ENCODE data around the gene FICD. TPM values are rescaled to one million over a fixed set of nuclear protein-coding genes. Genes with fewer than 3 reads are reported as not detected.
"Not testable (repeated sequence)": the region's sequence is repeated elsewhere in the genome, so short reads cannot be mapped to it uniquely, and the experiment has no call there.

Gene FICD
- total RNA-seq, 2 donors from 2014 or later, result 8.2 to 10.7 TPM

DNA sequence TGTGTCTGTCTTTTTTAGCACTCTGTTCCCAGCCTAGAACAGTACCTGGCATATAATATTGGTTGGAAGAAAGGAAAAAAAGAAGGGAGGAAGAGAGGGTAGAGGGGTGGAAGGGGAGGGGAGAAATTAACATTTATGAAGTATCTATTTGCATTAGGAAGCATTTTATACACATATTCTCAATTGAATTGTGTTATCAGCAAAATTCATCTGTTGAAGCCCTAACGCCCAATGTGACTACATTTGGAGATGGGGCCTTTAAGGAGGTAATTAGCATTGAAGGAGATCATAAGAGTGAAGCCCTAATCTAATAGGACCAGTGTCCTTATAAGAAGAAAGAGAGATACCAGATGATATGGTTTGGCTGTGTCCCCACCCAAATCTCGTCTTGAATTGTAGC, 30.2 kb upstream of the FICD start:
- intact Hi-C loops (cut with DNase I), result no loop called here
- TF ChIP-seq POLR2AphosphoS5 (IDR thresholded peaks at IDR 0.05) (no peak), POLR2A (IDR thresholded peaks at IDR 0.05) (no peak)
- H3K27ac ChIP-seq, result no peak overlapping the region
- no peak for DNase-seq (ENCODE audit: low spot score)
- no peaks in the 10 kb centered on the region for H3K9me3 ChIP-seq
- no peaks in the 10 kb centered on the region for H3K36me3 ChIP-seq
- 61% methylated on average over 2 of the region's 2 CpGs for WGBS
- no peak overlapping the region for H3K4me3 ChIP-seq
- no peaks in the 10 kb centered on the region for H3K4me1 ChIP-seq (replicated peaks)
- no peaks in the 10 kb centered on the region for H3K27me3 ChIP-seq (replicated peaks; ENCODE audit: insufficient read depth)

DNA sequence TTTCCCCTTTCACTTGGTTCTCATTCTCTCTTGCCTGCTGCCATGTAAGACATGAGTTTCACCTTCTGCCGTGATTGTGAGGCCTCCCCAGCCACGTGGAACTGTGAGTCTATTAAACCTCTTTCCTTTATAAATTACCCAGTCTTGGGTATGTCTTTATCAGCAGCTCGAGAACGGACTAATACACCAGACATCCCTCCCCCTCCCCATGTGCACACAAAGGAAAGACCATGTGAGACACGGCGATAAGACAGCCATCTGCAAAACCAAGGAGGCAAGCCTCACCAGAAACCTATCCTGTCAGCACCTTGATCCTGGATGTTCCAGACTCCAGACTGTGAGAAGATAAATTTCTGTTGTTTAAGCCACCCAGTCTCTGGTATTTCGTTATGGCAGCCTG, 29.7 kb upstream of the FICD start:
- H3K4me1 ChIP-seq (replicated peaks); DNase-seq (ENCODE audit: low spot score); intact Hi-C loops (cut with DNase I); H3K4me3 ChIP-seq; H3K27ac ChIP-seq; H3K9me3 ChIP-seq; H3K36me3 ChIP-seq; H3K27me3 ChIP-seq (replicated peaks; ENCODE audit: insufficient read depth): not testable (repeated sequence)
- WGBS, result 71% methylated on average over 7 of the region's 7 CpGs

DNA sequence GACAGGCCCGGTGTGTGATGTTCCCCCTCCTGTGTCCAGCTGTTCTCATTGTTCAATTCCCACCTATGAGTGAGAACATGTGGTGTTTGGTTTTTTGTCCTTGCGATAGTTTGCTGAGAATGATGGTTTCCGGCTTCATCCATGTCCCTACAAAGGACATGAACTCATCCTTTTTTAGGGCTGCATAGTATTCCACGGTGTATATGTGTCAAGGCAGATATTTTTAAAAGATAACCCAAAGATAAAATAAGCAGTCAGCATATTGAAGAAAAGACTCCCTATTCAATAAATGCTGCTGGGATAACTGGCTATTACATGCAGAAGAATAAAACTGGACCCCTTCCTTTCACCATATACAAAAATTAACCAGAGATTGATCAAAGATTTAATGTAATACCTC, 28.0 kb upstream of the FICD start:
- H3K4me1 ChIP-seq (replicated peaks); H3K27ac ChIP-seq; H3K27me3 ChIP-seq (replicated peaks; ENCODE audit: insufficient read depth); H3K9me3 ChIP-seq; H3K36me3 ChIP-seq; intact Hi-C loops (cut with DNase I); H3K4me3 ChIP-seq; DNase-seq (ENCODE audit: low spot score): not testable (repeated sequence)
- 95% methylated on average over 4 of the region's 4 CpGs for WGBS

DNA sequence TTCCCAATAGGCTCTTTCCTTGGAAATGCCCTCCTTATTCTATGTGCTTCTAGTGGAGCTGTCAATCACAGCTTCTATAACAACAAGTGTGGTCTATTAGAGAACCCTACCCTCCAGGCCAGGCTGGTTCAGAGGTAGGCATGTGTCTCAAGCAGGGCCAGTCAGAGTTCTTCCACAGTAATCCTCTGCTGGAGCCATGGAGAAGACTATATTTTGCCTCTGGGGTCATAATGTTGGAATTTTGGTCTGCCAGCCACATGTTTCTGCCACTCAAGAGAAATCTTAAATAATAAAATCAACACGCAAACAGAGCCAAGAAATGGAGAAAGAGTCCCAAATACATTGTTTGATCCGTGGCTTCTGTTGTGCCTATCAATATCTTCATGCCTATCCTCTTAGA, 23.8 kb upstream of the FICD start:
- intact Hi-C loops (cut with DNase I), result no loop called here
- no peak for DNase-seq (ENCODE audit: low spot score)
- H3K36me3 ChIP-seq, result no peaks in the 10 kb centered on the region
- H3K9me3 ChIP-seq, result no peaks in the 10 kb centered on the region
- H3K27me3 ChIP-seq (replicated peaks; ENCODE audit: insufficient read depth), result no peaks in the 10 kb centered on the region
- no peak overlapping the region for H3K27ac ChIP-seq
- no peak overlapping the region for H3K4me3 ChIP-seq
- TF ChIP-seq, protein P1, sequence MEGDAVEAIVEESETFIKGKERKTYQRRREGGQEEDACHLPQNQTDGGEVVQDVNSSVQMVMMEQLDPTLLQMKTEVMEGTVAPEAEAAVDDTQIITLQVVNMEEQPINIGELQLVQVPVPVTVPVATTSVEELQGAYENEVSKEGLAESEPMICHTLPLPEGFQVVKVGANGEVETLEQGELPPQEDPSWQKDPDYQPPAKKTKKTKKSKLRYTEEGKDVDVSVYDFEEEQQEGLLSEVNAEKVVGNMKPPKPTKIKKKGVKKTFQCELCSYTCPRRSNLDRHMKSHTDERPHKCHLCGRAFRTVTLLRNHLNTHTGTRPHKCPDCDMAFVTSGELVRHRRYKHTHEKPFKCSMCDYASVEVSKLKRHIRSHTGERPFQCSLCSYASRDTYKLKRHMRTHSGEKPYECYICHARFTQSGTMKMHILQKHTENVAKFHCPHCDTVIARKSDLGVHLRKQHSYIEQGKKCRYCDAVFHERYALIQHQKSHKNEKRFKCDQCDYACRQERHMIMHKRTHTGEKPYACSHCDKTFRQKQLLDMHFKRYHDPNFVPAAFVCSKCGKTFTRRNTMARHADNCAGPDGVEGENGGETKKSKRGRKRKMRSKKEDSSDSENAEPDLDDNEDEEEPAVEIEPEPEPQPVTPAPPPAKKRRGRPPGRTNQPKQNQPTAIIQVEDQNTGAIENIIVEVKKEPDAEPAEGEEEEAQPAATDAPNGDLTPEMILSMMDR (IDR thresholded peaks at IDR 0.05), result no peak
- TF ChIP-seq POLR2AphosphoS5 (IDR thresholded peaks at IDR 0.05) (no peak), POLR2A (IDR thresholded peaks at IDR 0.05) (no peak)
- WGBS, result 68% methylated on average over 2 of the region's 2 CpGs
- H3K4me1 ChIP-seq (replicated peaks), result no peaks in the 10 kb centered on the region

DNA sequence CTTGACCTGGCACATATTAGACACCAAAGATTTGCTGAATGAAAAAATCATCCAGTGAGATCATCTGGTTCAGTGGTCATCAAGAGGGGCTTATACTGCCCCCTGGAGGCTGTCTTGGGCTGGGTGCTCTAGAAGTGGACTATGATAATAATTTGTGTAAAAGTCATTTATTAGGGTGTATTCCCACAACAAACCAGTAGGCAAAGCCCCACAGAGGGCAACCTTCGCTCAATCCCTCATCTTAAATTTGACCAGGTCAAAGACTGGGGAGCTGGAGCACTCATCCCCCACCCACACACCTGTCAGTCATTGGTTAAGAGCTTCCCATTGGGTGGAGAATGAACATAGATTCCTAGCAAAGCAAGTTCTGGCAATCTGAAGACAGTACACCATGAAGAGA, 20.0 kb upstream of the FICD start:
- H3K4me3 ChIP-seq, result no peak overlapping the region
- no peak for DNase-seq (ENCODE audit: low spot score)
- no peak for TF ChIP-seq POLR2A (IDR thresholded peaks at IDR 0.05)
- TF ChIP-seq, protein P1 (IDR thresholded peaks at IDR 0.05), result peak in 2 of 4 experiments; percentile 12 to 17
- H3K36me3 ChIP-seq, result no peaks in the 10 kb centered on the region
- H3K9me3 ChIP-seq, result no peaks in the 10 kb centered on the region
- 46% methylated on average over 1 of the region's 1 CpG for WGBS
- intact Hi-C loops (cut with DNase I), result no loop called here
- no peak overlapping the region for H3K27ac ChIP-seq
- H3K27me3 ChIP-seq (replicated peaks; ENCODE audit: insufficient read depth), result no peaks in the 10 kb centered on the region
- no peaks in the 10 kb centered on the region for H3K4me1 ChIP-seq (replicated peaks)

DNA sequence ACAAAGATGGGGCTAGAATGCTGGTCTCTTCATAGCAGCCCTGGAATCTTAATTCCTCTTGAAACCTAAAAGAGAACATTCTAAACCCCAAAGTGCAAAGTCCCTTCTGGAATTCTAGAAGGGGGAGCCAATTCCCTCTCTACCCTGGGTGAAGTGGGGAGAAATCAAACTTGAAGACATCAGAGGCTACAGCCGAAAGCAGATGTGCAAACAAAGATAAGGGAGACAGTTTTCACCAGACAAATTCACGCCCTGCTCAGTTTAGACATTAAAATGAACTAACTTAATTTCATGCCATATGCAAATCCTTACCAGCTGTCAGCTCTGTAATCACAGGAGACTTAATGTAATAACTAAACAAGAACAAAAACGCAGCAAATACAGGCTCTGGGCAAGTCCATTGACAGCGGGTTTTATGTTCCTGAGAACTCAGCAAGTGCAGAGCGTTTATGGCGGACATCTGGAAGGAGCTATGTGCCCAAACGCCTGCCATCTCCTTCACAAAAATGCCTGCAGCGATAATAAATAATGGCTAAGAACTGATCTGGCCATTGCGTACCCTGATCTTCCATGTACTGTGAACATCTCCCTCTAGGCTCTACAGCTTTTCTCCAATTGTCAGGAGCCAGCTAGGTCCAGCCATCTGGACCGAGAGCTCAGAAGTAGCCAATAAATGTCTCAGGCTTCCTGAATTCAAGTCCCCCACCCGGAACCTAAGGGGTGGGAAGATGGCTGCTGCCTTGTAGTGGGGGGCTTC, 19.1 kb upstream of the FICD start:
- Histone ChIP-seq H3K4me3 (no peak overlapping the region), H3K27ac (no peak overlapping the region), H3K4me1 (replicated peaks) (no peaks in the 10 kb centered on the region), H3K9me3 (no peaks in the 10 kb centered on the region), H3K27me3 (replicated peaks; ENCODE audit: insufficient read depth) (no peaks in the 10 kb centered on the region), H3K36me3 (no peaks in the 10 kb centered on the region)
- TF ChIP-seq, protein P1 (IDR thresholded peaks at IDR 0.05), result no peak
- TF ChIP-seq POLR2A (IDR thresholded peaks at IDR 0.05), result no peak
- TF ChIP-seq POLR2AphosphoS5 (IDR thresholded peaks at IDR 0.05), result no peak
- intact Hi-C loops (cut with DNase I), result no loop called here
- no peak for DNase-seq (ENCODE audit: low spot score)
- WGBS, result 44% methylated on average over 11 of the region's 11 CpGs

Data from prostate gland (tissue), 2 donors.